ENCODE data around the gene ABCD1. TPM values are rescaled to one million over a fixed set of nuclear protein-coding genes. Genes with fewer than 3 reads are reported as not detected.
"Not testable (repeated sequence)": the region's sequence is repeated elsewhere in the genome, so short reads cannot be mapped to it uniquely, and the experiment has no call there.

The ABCD1 gene
- total RNA-seq, 1 donor from 2014 or later: 10.1 TPM

DNA sequence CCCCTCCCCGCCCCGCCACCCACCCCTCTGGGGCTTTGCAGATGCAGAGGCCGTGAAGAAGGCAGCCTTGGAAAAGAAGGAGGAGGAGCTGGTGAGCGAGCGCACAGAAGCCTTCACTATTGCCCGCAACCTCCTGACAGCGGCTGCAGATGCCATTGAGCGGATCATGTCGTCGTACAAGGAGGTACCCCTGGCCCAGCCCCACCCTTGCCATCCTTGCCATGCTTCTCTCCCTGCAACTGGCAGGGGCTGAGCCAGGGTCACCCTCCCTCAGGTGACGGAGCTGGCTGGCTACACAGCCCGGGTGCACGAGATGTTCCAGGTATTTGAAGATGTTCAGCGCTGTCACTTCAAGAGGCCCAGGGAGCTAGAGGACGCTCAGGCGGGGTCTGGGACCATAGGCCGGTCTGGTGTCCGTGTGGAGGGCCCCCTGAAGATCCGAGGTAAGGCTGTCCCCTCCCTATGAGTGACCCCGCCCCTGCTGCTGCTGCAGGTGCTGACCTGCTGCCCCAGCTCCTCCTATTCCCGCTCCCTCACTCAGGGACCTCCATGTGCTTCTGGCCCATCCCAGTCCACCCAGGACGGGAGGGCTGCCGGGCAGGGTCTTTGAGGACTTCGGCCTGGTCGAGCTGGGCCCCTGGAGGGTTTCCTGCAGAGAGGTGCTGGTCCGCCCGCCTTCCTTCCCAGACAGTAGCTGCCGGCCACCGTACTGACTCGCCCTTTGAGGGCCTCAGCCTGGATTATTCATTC lies 11.6 kb downstream of the ABCD1 start:
- H3K27ac Mint-ChIP-seq: no peak overlapping the region
- peaks cover 22% of the 10 kb centered on the region for H3K36me3 Mint-ChIP-seq (ENCODE audit: low read depth)
- peaks cover 27% of the 10 kb centered on the region for H3K4me1 Mint-ChIP-seq (ENCODE audit: low read depth)
- intact Hi-C loops (cut with micrococcal nuclease): no loop called here
- H3K27me3 Mint-ChIP-seq (ENCODE audit: low read depth): no peaks in the 10 kb centered on the region
- no peak overlapping the region for H3K4me3 Mint-ChIP-seq (ENCODE audit: low read depth)
- H3K9me3 Mint-ChIP-seq: peaks cover 11% of the 10 kb centered on the region
- DNase-seq (ENCODE audit: low spot score): no peak

GRCh38 chrX:153736871-153737441 lies 12.3 kb downstream of the ABCD1 start:
- peaks cover 21% of the 10 kb centered on the region for H3K4me1 Mint-ChIP-seq (ENCODE audit: low read depth)
- no peaks in the 10 kb centered on the region for H3K27me3 Mint-ChIP-seq (ENCODE audit: low read depth)
- no peak overlapping the region for H3K27ac Mint-ChIP-seq
- intact Hi-C loops (cut with micrococcal nuclease): no loop called here
- peaks cover 15% of the 10 kb centered on the region for H3K36me3 Mint-ChIP-seq (ENCODE audit: low read depth)
- no peak for DNase-seq (ENCODE audit: low spot score)
- peaks cover 4% of the 10 kb centered on the region for H3K9me3 Mint-ChIP-seq
- H3K4me3 Mint-ChIP-seq (ENCODE audit: low read depth): no peak overlapping the region

DNA sequence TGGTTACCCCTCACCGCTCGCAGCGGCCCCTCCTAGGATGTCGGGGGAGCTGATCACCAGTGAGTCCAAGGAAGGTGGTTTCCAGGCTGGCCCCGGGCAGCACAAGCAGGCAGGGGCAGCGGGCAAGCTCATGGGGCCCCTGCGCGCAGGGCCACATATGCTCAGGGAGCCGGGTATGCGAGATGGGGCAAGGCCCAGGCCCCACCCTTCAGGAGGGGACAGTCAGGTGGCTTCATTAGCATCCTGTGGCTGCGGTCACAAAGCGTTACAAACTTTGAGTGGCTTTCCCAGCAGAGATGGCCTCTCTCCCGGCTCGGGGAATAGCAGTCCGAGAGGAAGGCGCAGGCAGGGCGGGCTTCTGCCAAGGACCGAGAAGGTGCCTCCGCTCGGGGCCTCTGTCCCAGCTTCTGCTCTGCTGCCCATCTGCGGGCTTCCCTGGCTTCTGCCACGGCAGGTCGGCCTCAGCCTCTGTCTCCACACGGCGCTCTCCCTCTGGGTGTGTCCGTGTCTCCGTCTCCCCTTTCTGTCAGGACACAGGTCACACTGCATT lies 13.5 kb downstream of the ABCD1 start:
- H3K4me3 Mint-ChIP-seq (ENCODE audit: low read depth): no peak overlapping the region
- peaks cover 4% of the 10 kb centered on the region for H3K9me3 Mint-ChIP-seq
- H3K36me3 Mint-ChIP-seq (ENCODE audit: low read depth): peaks cover 13% of the 10 kb centered on the region
- intact Hi-C loops (cut with micrococcal nuclease): no loop called here
- DNase-seq (ENCODE audit: low spot score): no peak
- no peak overlapping the region for H3K27ac Mint-ChIP-seq
- H3K4me1 Mint-ChIP-seq (ENCODE audit: low read depth): peaks cover 21% of the 10 kb centered on the region
- no peaks in the 10 kb centered on the region for H3K27me3 Mint-ChIP-seq (ENCODE audit: low read depth)

- intact Hi-C loops (cut with micrococcal nuclease): no loop called here
- Mint-ChIP-seq H3K27ac (peak overlapping the region; percentile 81), H3K4me1 (ENCODE audit: low read depth) (peaks cover 19% of the 10 kb centered on the region), H3K4me3 (ENCODE audit: low read depth) (peak overlapping the region; percentile 67), H3K36me3 (ENCODE audit: low read depth) (peaks cover 8% of the 10 kb centered on the region), H3K27me3 (ENCODE audit: low read depth) (no peaks in the 10 kb centered on the region), H3K9me3 (peaks cover 2% of the 10 kb centered on the region)
- DNase-seq (ENCODE audit: low spot score): no peak
These were observed 15.3 kb downstream of the ABCD1 start for GRCh38 chrX:153739754-153740486.

DNA sequence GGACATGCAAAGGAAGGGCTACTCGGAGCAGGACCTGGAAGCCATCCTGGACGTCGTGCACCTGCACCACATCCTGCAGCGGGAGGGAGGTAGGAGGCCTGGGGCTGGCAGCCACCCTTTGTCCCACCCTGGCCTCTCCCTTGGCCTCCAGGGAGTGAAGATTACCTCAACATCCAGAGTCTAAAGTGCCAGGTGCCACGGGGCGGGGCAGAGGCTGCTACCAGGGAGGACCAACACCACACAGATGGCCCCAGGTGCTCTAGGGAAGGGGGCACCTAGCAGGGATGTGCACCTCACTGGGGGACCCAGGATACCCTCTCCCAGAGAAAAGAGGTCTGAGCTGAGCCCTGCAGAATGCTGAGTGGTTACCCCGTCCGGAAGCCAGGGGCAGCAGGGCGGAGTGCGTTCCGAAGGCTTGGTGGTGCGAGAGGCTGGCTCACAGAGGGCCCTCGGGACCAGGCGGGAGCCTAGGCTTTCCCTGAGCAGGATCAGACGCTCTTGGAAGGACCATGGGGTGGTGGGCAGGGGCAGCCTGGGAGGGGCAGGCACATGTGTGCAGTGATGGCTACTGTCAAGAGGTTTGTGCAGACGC lies 16.1 kb downstream of the ABCD1 start:
- DNase-seq (ENCODE audit: low spot score): no peak

GRCh38 chrX:153741446-153741845 lies 16.8 kb downstream of the ABCD1 start:
- Mint-ChIP-seq H3K27ac (peak overlapping the region; percentile 62), H3K36me3 (ENCODE audit: low read depth) (no peaks in the 10 kb centered on the region), H3K4me1 (ENCODE audit: low read depth) (peaks cover 11% of the 10 kb centered on the region), H3K4me3 (ENCODE audit: low read depth) (peak overlapping the region; percentile 39), H3K9me3 (no peaks in the 10 kb centered on the region), H3K27me3 (ENCODE audit: low read depth) (peaks cover 3% of the 10 kb centered on the region)
- intact Hi-C loops (cut with micrococcal nuclease): no loop called here
- no peak for DNase-seq (ENCODE audit: low spot score)

More for the DNA sequence above, 16.1 kb downstream of the ABCD1 start:
- intact Hi-C loops (cut with micrococcal nuclease): no loop called here
- Mint-ChIP-seq H3K27me3 (ENCODE audit: low read depth) (no peaks in the 10 kb centered on the region), H3K9me3 (no peaks in the 10 kb centered on the region), H3K4me3 (ENCODE audit: low read depth) (peak overlapping the region; percentile 67), H3K27ac (peak overlapping the region; percentile 81), H3K4me1 (ENCODE audit: low read depth) (peaks cover 12% of the 10 kb centered on the region), H3K36me3 (ENCODE audit: low read depth) (no peaks in the 10 kb centered on the region)

DNA sequence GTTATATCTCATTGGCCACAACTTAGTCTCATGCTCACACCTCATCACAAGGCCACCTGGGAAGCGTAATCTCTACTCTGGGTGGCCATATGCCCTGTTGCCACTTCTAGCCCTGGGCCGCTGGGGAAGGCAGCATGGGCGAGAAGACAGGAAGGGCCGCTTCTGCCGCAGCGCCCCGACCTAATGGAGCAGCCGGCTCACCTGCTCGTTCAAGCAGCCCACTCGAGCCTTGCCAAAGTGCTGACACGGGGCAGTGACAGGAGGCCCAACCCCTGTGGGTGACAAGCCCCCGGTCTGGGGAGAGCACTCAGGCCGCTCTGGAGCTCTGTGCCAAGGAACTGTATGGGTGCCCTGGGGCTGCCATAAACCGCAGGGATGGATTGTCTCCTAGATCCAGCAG lies 17.5 kb downstream of the ABCD1 start:
- H3K27me3 Mint-ChIP-seq (ENCODE audit: low read depth); H3K36me3 Mint-ChIP-seq (ENCODE audit: low read depth); H3K9me3 Mint-ChIP-seq; DNase-seq (ENCODE audit: low spot score); intact Hi-C loops (cut with micrococcal nuclease); H3K4me3 Mint-ChIP-seq (ENCODE audit: low read depth); H3K27ac Mint-ChIP-seq: not testable (repeated sequence)
- peaks cover 11% of the 10 kb centered on the region for H3K4me1 Mint-ChIP-seq (ENCODE audit: low read depth)

DNA sequence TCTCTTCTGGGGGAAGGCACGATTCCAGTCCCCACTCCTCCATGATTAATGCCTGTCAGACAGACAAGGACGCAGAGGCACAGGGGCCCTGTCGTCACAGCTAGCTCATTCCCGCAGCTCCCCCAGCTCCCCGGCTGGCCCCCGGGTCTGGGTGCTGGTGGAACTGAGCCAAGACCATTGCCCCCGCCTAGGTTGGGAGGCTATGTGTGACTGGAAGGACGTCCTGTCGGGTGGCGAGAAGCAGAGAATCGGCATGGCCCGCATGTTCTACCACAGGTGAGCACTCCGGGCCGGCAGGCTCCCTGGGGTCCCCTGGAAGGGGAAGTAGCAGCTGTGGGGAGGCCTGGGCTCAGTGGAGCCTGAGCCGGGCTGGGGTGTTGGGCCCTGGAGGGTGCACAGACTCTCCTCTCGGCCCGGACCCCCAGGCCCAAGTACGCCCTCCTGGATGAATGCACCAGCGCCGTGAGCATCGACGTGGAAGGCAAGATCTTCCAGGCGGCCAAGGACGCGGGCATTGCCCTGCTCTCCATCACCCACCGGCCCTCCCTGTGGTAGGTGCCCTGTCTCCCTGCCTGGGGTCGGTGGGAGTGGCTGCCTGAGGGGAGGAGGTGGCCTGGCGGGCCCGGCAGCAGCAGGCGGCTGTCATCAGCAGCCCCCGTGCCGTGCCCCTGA lies 18.3 kb downstream of the ABCD1 start:
- H3K9me3 Mint-ChIP-seq; H3K27ac Mint-ChIP-seq; H3K27me3 Mint-ChIP-seq (ENCODE audit: low read depth); H3K36me3 Mint-ChIP-seq (ENCODE audit: low read depth); H3K4me3 Mint-ChIP-seq (ENCODE audit: low read depth); DNase-seq (ENCODE audit: low spot score); intact Hi-C loops (cut with micrococcal nuclease): not testable (repeated sequence)
- H3K4me1 Mint-ChIP-seq (ENCODE audit: low read depth): peaks cover 11% of the 10 kb centered on the region

- H3K27ac Mint-ChIP-seq; H3K27me3 Mint-ChIP-seq (ENCODE audit: low read depth); H3K4me3 Mint-ChIP-seq (ENCODE audit: low read depth): not testable (repeated sequence)
These were observed 19.0 kb downstream of the ABCD1 start for GRCh38 chrX:153743468-153744209.

GRCh38 chrX:153744210-153745066 lies 19.8 kb downstream of the ABCD1 start:
- no peak overlapping the region for H3K4me3 Mint-ChIP-seq (ENCODE audit: low read depth)
- DNase-seq (ENCODE audit: low spot score): no peak
- no peaks in the 10 kb centered on the region for H3K36me3 Mint-ChIP-seq (ENCODE audit: low read depth)
- no peak overlapping the region for H3K27ac Mint-ChIP-seq
- H3K9me3 Mint-ChIP-seq: no peaks in the 10 kb centered on the region
- intact Hi-C loops (cut with micrococcal nuclease): no loop called here
- H3K4me1 Mint-ChIP-seq (ENCODE audit: low read depth): peaks cover 11% of the 10 kb centered on the region
- peaks cover 6% of the 10 kb centered on the region for H3K27me3 Mint-ChIP-seq (ENCODE audit: low read depth)

More at GRCh38 chrX:153743468-153744209, 19.0 kb downstream of the ABCD1 start:
- H3K9me3 Mint-ChIP-seq; DNase-seq (ENCODE audit: low spot score); H3K36me3 Mint-ChIP-seq (ENCODE audit: low read depth); intact Hi-C loops (cut with micrococcal nuclease): not testable (repeated sequence)
- H3K4me1 Mint-ChIP-seq (ENCODE audit: low read depth): peaks cover 11% of the 10 kb centered on the region

- H3K4me3 Mint-ChIP-seq (ENCODE audit: low read depth); DNase-seq (ENCODE audit: low spot score); H3K27ac Mint-ChIP-seq; intact Hi-C loops (cut with micrococcal nuclease); H3K36me3 Mint-ChIP-seq (ENCODE audit: low read depth); H3K9me3 Mint-ChIP-seq: not testable (repeated sequence)
- Mint-ChIP-seq H3K27me3 (ENCODE audit: low read depth) (peaks cover 12% of the 10 kb centered on the region), H3K4me1 (ENCODE audit: low read depth) (peaks cover 10% of the 10 kb centered on the region)
These were observed 20.4 kb downstream of the ABCD1 start for GRCh38 chrX:153745067-153745433.

Data from activated T-helper 2 cell treated with anti-CD3 and anti-CD28 coated beads, Interferon-gamma antibody, Interleukin-2, Interleukin-4, amounts not matched to agents 10 μg/mL and 5 μg/mL and 100 μg/mL, durations not matched to agents 14 hours and 24 hours and 36 hours (primary cell).